ENCODE results near the gene GAPVD1.

The GAPVD1 gene

DNA sequence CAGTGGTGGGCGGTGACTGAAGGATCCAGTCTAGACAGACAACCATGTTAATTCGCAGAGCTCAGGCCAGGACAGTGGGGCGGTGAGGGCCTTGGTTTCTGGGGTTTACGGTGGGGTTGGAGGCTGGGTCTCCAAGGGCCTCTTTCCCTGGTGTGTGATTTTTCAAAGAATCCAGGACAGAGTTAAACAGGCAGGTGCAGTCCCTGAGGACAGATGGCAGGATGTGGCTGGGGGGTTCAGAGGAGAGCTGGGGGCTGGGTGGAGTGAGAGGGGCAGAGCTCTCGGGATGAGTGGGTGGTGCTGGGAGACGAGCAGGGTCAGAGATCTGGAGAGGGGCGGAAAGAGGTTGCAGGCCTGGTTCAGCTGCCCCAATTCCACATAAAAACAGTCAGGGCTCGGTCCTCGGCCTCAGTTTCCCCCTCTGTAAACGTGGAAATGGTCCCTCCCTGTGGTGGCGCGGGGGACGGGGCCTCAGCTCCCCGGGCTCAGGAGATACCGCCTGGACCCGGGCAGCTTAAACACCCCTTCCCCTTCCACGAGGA, 145.9 kb downstream of the GAPVD1 start:
- Histone ChIP-seq H3K27me3 (ENCODE audit: control insufficient read depth, insufficient read depth, low read length) (peaks cover 4% of the 10 kb centered on the region), H3K9ac (ENCODE audit: low read length) (no peak overlapping the region), H3K27ac (ENCODE audit: low read depth, low read length) (no peak overlapping the region)

DNA sequence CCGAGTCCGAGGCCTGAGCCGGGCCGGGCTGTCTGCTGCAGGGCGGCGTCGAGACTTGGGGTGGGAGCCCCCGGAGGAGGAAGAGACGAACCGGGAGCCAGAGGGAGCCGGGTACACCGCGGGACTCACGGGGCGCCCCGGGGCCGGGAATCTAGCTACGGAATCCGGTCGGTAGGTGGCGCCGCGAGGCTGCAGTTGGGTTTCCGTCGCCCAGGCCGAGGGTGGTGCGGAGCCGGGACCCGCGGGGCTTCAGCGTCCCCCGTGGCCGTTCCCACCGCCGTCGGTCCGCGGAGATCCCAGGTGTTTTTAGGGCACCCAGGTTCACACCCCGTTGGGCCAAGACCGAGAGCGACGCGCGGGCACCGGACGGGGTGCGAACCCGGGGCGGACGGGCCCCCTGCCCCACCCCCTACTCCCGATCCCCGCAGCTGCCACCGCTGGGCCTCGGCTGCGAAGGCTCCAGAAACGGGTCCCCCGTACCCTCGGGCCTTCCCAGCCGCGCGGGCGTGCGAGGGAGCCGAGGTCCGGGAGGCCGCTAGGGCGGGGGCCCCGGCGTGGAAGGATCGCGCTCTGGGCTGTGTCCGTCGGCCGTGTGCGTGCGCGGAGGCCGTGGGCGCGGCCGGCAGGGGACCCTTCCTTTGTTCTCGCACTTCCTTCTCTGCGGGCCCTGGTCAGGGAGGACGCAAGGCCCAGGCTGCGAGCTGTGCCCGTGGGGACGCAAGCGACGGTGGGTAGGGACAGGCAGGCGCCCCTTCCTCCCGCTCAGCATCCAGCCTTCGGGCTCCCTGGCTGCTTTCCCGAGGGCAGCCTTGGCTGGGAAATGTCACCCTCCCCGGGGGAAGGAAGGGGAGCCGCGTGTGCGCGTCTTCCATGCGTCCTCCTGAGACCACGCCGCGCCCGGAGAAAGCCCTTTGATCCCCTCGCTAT, 146.6 kb downstream of the GAPVD1 start:
- Histone ChIP-seq H3K9ac (ENCODE audit: low read length) (no peak overlapping the region), H3K27ac (ENCODE audit: low read depth, low read length) (peak overlapping the region; percentile 60), H3K4me3 (ENCODE audit: low read length) (peak overlapping the region; percentile 71), H3K27me3 (ENCODE audit: control insufficient read depth, insufficient read depth, low read length) (peaks cover 4% of the 10 kb centered on the region), H3K36me3 (ENCODE audit: control insufficient read depth, insufficient read depth, low read length) (no peaks in the 10 kb centered on the region), H3K4me1 (ENCODE audit: control insufficient read depth, insufficient read depth, low read length) (no peaks in the 10 kb centered on the region)

More for the DNA sequence above, 145.9 kb downstream of the GAPVD1 start:
- Histone ChIP-seq H3K4me1 (ENCODE audit: control insufficient read depth, insufficient read depth, low read length) (no peaks in the 10 kb centered on the region), H3K4me3 (ENCODE audit: low read length) (peak overlapping the region; percentile 22), H3K36me3 (ENCODE audit: control insufficient read depth, insufficient read depth, low read length) (no peaks in the 10 kb centered on the region)

DNA sequence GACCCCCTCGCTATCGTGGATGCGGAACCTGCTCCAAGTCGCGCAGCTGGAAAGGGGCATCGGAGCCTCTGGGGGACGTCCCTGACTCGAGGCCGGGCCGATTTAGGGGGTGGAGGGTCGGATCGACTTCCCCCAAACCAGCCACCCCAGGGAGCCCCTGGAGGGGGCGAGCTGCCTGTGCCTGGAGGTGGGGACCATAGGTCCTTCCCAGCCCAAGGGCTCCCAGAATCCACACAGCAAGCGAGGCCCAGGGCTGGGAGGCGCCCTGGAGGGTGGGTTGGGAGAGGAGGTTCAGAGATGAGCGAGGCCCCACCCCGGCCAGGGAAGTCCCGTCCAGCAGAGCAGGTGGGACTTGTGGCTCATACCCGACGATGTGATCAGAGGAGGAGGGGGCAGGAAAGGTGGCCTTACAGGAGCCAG, 147.6 kb downstream of the GAPVD1 start:
- Histone ChIP-seq H3K4me3 (ENCODE audit: low read length) (no peak overlapping the region), H3K4me1 (ENCODE audit: control insufficient read depth, insufficient read depth, low read length) (no peaks in the 10 kb centered on the region), H3K27ac (ENCODE audit: low read depth, low read length) (no peak overlapping the region), H3K36me3 (ENCODE audit: control insufficient read depth, insufficient read depth, low read length) (no peaks in the 10 kb centered on the region), H3K27me3 (ENCODE audit: control insufficient read depth, insufficient read depth, low read length) (peaks cover 4% of the 10 kb centered on the region), H3K9ac (ENCODE audit: low read length) (no peak overlapping the region)

- no peaks in the 10 kb centered on the region for H3K4me1 ChIP-seq (ENCODE audit: control insufficient read depth, insufficient read depth, low read length)
- no peak overlapping the region for H3K9ac ChIP-seq (ENCODE audit: low read length)
- H3K27ac ChIP-seq (ENCODE audit: low read depth, low read length) = no peak overlapping the region
- no peak overlapping the region for H3K4me3 ChIP-seq (ENCODE audit: low read length)
- peaks cover 4% of the 10 kb centered on the region for H3K27me3 ChIP-seq (ENCODE audit: control insufficient read depth, insufficient read depth, low read length)
- no peaks in the 10 kb centered on the region for H3K36me3 ChIP-seq (ENCODE audit: control insufficient read depth, insufficient read depth, low read length)
Observed at GRCh38 chr9:125409637-125410521, 148.3 kb downstream of the GAPVD1 start.

- no peak overlapping the region for H3K4me3 ChIP-seq (ENCODE audit: low read length)
- H3K27ac ChIP-seq (ENCODE audit: low read depth, low read length) = no peak overlapping the region
- H3K36me3 ChIP-seq (ENCODE audit: control insufficient read depth, insufficient read depth, low read length) = no peaks in the 10 kb centered on the region
Observed at GRCh38 chr9:125410522-125410894, 148.9 kb downstream of the GAPVD1 start.

DNA sequence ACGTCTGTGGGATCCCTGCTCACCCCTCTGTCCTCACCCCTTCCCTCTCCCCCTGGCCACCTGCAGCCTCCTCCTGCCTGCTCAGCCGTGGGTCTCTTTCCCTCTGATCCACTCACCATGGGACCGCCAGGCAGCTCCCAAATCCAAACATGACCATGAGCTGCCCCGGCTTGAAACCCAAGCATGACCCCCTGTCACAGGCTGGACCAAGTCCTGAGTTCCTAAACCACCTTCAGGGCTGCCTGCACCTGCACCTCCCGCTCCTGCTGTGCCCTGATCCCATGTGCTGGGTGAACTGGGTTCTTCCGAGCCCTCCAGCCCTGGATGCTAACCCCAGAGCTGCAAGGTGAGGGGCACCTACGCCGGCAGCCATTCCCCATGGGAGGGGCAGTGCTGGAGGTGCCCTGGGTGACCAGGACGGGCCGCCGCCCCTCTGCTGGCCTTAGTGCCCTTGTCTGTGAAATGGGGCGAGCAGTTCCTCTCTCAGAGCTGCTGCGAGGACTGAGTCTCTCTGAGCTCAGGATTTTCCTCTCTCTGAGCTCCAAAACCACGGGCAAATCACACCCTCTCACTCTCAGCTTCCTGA, 149.6 kb downstream of the GAPVD1 start:
- no peak overlapping the region for H3K27ac ChIP-seq (ENCODE audit: low read depth, low read length)
- no peak overlapping the region for H3K9ac ChIP-seq (ENCODE audit: low read length)
- H3K36me3 ChIP-seq (ENCODE audit: control insufficient read depth, insufficient read depth, low read length) = no peaks in the 10 kb centered on the region
- no peak overlapping the region for H3K4me3 ChIP-seq (ENCODE audit: low read length)
- peaks cover 4% of the 10 kb centered on the region for H3K27me3 ChIP-seq (ENCODE audit: control insufficient read depth, insufficient read depth, low read length)
- no peaks in the 10 kb centered on the region for H3K4me1 ChIP-seq (ENCODE audit: control insufficient read depth, insufficient read depth, low read length)

More at GRCh38 chr9:125410522-125410894, 148.9 kb downstream of the GAPVD1 start:
- Histone ChIP-seq H3K9ac (ENCODE audit: low read length) (no peak overlapping the region), H3K4me1 (ENCODE audit: control insufficient read depth, insufficient read depth, low read length) (no peaks in the 10 kb centered on the region), H3K27me3 (ENCODE audit: control insufficient read depth, insufficient read depth, low read length) (peaks cover 4% of the 10 kb centered on the region)

- Histone ChIP-seq H3K27me3 (ENCODE audit: control insufficient read depth, insufficient read depth, low read length) (peaks cover 4% of the 10 kb centered on the region), H3K9ac (ENCODE audit: low read length) (no peak overlapping the region)
Observed at GRCh38 chr9:125412166-125412565, 150.5 kb downstream of the GAPVD1 start.

GRCh38 chr9:125413579-125413978, 152.0 kb downstream of the GAPVD1 start:
- H3K27ac ChIP-seq (ENCODE audit: low read depth, low read length) = no peak overlapping the region
- H3K9ac ChIP-seq (ENCODE audit: low read length) = no peak overlapping the region
- no peak overlapping the region for H3K4me3 ChIP-seq (ENCODE audit: low read length)
- no peaks in the 10 kb centered on the region for H3K4me1 ChIP-seq (ENCODE audit: control insufficient read depth, insufficient read depth, low read length)
- no peaks in the 10 kb centered on the region for H3K36me3 ChIP-seq (ENCODE audit: control insufficient read depth, insufficient read depth, low read length)
- H3K27me3 ChIP-seq (ENCODE audit: control insufficient read depth, insufficient read depth, low read length) = peaks cover under 1% of the 10 kb centered on the region

More at GRCh38 chr9:125412166-125412565, 150.5 kb downstream of the GAPVD1 start:
- H3K4me3 ChIP-seq (ENCODE audit: low read length) = no peak overlapping the region
- H3K27ac ChIP-seq (ENCODE audit: low read depth, low read length) = no peak overlapping the region
- H3K36me3 ChIP-seq (ENCODE audit: control insufficient read depth, insufficient read depth, low read length) = no peaks in the 10 kb centered on the region
- H3K4me1 ChIP-seq (ENCODE audit: control insufficient read depth, insufficient read depth, low read length) = no peaks in the 10 kb centered on the region

DNA sequence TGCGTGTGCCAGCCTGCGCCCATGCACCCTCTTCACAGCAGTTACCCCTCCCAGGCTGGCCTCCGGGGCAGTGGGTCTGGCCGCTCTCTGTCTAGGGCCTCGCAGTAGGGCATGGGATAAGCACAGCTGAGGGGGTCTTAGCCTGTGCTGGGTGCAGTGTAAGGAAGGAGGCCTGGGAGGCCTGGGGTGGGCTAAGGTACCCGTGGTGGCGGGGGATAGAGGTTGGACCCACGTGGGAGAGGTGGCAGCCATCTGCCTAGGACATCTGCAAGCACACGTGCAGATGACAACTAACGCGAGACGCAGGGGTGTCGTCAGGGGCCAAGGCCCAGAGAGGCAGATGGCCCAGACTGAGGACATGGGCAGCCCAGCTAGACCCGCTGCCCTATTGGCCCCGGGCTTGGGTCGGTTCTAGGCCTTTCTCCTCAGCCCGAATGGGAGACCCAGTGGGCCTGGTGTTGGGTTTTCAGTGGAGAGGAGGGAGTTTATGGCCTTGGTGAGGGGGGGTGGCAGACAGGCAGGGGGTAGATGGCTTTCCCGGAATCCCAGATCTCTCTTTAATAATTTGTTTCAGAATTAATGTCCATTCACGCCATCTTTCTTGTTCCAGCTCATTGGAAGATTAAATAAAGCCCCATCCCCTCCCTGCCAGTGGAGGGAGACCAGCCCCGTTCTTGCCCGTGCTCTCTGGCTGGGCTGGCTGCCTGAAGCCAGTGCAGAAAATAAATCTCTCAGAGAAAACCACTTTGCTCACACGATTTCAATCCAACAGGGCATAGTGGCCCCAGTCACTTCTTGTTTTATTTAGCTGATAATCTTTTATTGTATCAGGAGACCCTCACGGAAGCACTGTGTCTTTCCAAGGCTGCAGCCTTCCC, 154.2 kb downstream of the GAPVD1 start:
- Histone ChIP-seq H3K36me3 (ENCODE audit: control insufficient read depth, insufficient read depth, low read length) (no peaks in the 10 kb centered on the region), H3K27ac (ENCODE audit: low read depth, low read length) (no peak overlapping the region), H3K4me3 (ENCODE audit: low read length) (no peak overlapping the region), H3K9ac (ENCODE audit: low read length) (no peak overlapping the region), H3K27me3 (ENCODE audit: control insufficient read depth, insufficient read depth, low read length) (no peaks in the 10 kb centered on the region), H3K4me1 (ENCODE audit: control insufficient read depth, insufficient read depth, low read length) (no peaks in the 10 kb centered on the region)

GRCh38 chr9:125416517-125416916, 154.9 kb downstream of the GAPVD1 start:
- no peaks in the 10 kb centered on the region for H3K4me1 ChIP-seq (ENCODE audit: control insufficient read depth, insufficient read depth, low read length)
- H3K9ac ChIP-seq (ENCODE audit: low read length) = no peak overlapping the region
- no peaks in the 10 kb centered on the region for H3K27me3 ChIP-seq (ENCODE audit: control insufficient read depth, insufficient read depth, low read length)
- no peak overlapping the region for H3K4me3 ChIP-seq (ENCODE audit: low read length)
- no peak overlapping the region for H3K27ac ChIP-seq (ENCODE audit: low read depth, low read length)
- no peaks in the 10 kb centered on the region for H3K36me3 ChIP-seq (ENCODE audit: control insufficient read depth, insufficient read depth, low read length)

Data from rectal smooth muscle tissue (tissue), 1 donor.